Calu3 (cell line): ENCODE data around the gene C1orf198. TPM values are rescaled to one million over a fixed set of nuclear protein-coding genes. Genes with fewer than 3 reads are reported as not detected.

Experiments
- BruUV-seq: library from RNA; stranded (reverse); fragments of 400-500 nt; replicated peaks from 2 replicates; lab custom pipeline; 2021; lab: Mats Ljungman, UMichigan
- CTCF ChIA-PET: fragments of 300-600 bp; sonication (Branson Sonifier 250); formaldehyde crosslinking; loops from one replicate; lab custom pipeline; 2022; ENCODE audit warnings: antibody characterized with exemption; lab: Charles Lee
- DNase-seq: peaks from one replicate; pipeline ENCODE4 v3.0.0; 2022
- H3K27ac Mint-ChIP-seq: one replicate; pipeline ENCODE4 v1.8.0; 2022; ENCODE audit warnings: mixed read lengths; ENCODE audit not compliant: unreplicated experiment
- H3K27me3 Mint-ChIP-seq: one replicate; pipeline ENCODE4 v1.8.0; 2022; ENCODE audit warnings: mixed read lengths; ENCODE audit not compliant: unreplicated experiment
- H3K36me3 Mint-ChIP-seq: one replicate; pipeline ENCODE4 v1.8.0; 2022; ENCODE audit warnings: mild to moderate bottlenecking, moderate library complexity, mixed read lengths; ENCODE audit not compliant: insufficient read depth, unreplicated experiment
- H3K4me1 Mint-ChIP-seq: one replicate; pipeline ENCODE4 v1.8.0; 2022; ENCODE audit warnings: mild to moderate bottlenecking, low read depth, mixed read lengths; ENCODE audit not compliant: unreplicated experiment
- H3K4me3 Mint-ChIP-seq: one replicate; pipeline ENCODE4 v1.8.0; 2022; ENCODE audit warnings: mild to moderate bottlenecking, low read depth, moderate library complexity, mixed read lengths; ENCODE audit not compliant: unreplicated experiment
- H3K9me3 Mint-ChIP-seq: one replicate; pipeline ENCODE4 v1.8.0; 2022; ENCODE audit warnings: low read depth, mixed read lengths; ENCODE audit not compliant: unreplicated experiment
- CTCF ChIP-seq: fragments of 200-600 bp; IDR thresholded peaks from one replicate; pipeline ENCODE4 v1.8.0; 2022; ENCODE audit warnings: antibody characterized with exemption; ENCODE audit not compliant: unreplicated experiment
- intact Hi-C: fragments of 100-400 bp; cut with micrococcal nuclease; formaldehyde crosslinking; loops from one replicate; pipeline ENCODE4 v1.10.0; 2022; ENCODE audit not compliant: unreplicated experiment
- total RNA-seq: library from RNA; stranded (reverse); gene quantifications from 2 replicates; pipeline ENCODE4 v1.2.3, GENCODE V29; 2022

C1orf198 gene
- total RNA-seq, 1 experiment from 2014 or later: 80.4 TPM

GRCh38 chr1:230831771-230832170 is 36.5 kb downstream of the C1orf198 start:
- peaks cover 7% of the 10 kb centered on the region for H3K36me3 Mint-ChIP-seq
- no peak for DNase-seq
- H3K27ac Mint-ChIP-seq: no peak overlapping the region
- no peak overlapping the region for H3K4me3 Mint-ChIP-seq
- H3K9me3 Mint-ChIP-seq: no peaks in the 10 kb centered on the region
- H3K27me3 Mint-ChIP-seq: no peaks in the 10 kb centered on the region
- no peak for TF ChIP-seq CTCF
- CTCF ChIA-PET: no interaction called here
- intact Hi-C loops: no loop called here
- BruUV-seq: no TSS peak
- peaks cover 10% of the 10 kb centered on the region for H3K4me1 Mint-ChIP-seq

- no peak for TF ChIP-seq CTCF
- intact Hi-C loops: no loop called here
- peaks cover 40% of the 10 kb centered on the region for H3K4me1 Mint-ChIP-seq
- CTCF ChIA-PET: interaction anchor here (1.3 kb wide), 1 partner anchor 39 kb away, joined by 3 read pairs; no protein-coding TSS in a partner anchor
- no peak overlapping the region for H3K27ac Mint-ChIP-seq
- H3K9me3 Mint-ChIP-seq: no peaks in the 10 kb centered on the region
- no peaks in the 10 kb centered on the region for H3K27me3 Mint-ChIP-seq
- H3K36me3 Mint-ChIP-seq: peaks cover 18% of the 10 kb centered on the region
- DNase-seq: no peak
- no peak overlapping the region for H3K4me3 Mint-ChIP-seq
- BruUV-seq: no TSS peak
These were observed 39.9 kb downstream of the C1orf198 start for GRCh38 chr1:230828421-230828820.

GRCh38 chr1:230827801-230828200 is 40.5 kb downstream of the C1orf198 start:
- no peak overlapping the region for H3K4me3 Mint-ChIP-seq

GRCh38 chr1:230827081-230827681 is 41.1 kb downstream of the C1orf198 start:
- peaks cover 40% of the 10 kb centered on the region for H3K4me1 Mint-ChIP-seq

More at GRCh38 chr1:230827801-230828200, 40.5 kb downstream of the C1orf198 start:
- TF ChIP-seq CTCF: no peak
- no peaks in the 10 kb centered on the region for H3K9me3 Mint-ChIP-seq
- no TSS peak for BruUV-seq
- H3K4me1 Mint-ChIP-seq: peaks cover 40% of the 10 kb centered on the region
- CTCF ChIA-PET: interaction anchor here (1.3 kb wide), 1 partner anchor 40 kb away, joined by 3 read pairs; no protein-coding TSS in a partner anchor
- no peaks in the 10 kb centered on the region for H3K27me3 Mint-ChIP-seq
- peak overlapping the region; percentile 55 for H3K27ac Mint-ChIP-seq
- DNase-seq: no peak
- intact Hi-C loops: no loop called here
- H3K36me3 Mint-ChIP-seq: peaks cover 18% of the 10 kb centered on the region

More at GRCh38 chr1:230827081-230827681, 41.1 kb downstream of the C1orf198 start:
- intact Hi-C loops: no loop called here
- no TSS peak for BruUV-seq
- Mint-ChIP-seq H3K4me3 (no peak overlapping the region), H3K36me3 (peaks cover 18% of the 10 kb centered on the region), H3K27me3 (no peaks in the 10 kb centered on the region), H3K27ac (peak overlapping the region; percentile 99), H3K9me3 (no peaks in the 10 kb centered on the region)
- TF ChIP-seq CTCF: no peak
- DNase-seq: no peak
- CTCF ChIA-PET: no interaction called here
